GM19351 (cell line): ENCODE data around the gene WNT9B.

ENCODE experiments used
- ATAC-seq: cut with Tn5 transposase; IDR thresholded peaks from one replicate; pipeline ENCODE4 v1.9.1; 2021; ENCODE audit warnings: mild to moderate bottlenecking, moderate library complexity; ENCODE audit not compliant: unreplicated experiment

The WNT9B gene, protein sequence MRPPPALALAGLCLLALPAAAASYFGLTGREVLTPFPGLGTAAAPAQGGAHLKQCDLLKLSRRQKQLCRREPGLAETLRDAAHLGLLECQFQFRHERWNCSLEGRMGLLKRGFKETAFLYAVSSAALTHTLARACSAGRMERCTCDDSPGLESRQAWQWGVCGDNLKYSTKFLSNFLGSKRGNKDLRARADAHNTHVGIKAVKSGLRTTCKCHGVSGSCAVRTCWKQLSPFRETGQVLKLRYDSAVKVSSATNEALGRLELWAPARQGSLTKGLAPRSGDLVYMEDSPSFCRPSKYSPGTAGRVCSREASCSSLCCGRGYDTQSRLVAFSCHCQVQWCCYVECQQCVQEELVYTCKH

GRCh38 chr17:46851029-46851741 lies at the start of gene WNT9B:
Gene WNT9B, plus strand, starts transcription at chr17:46851583. Its CDS starts 56 bp downstream, at chr17:46851639.
- ATAC-seq: no peak

GRCh38 chr17:46802800-46803199 lies 48.6 kb upstream of the WNT9B start:
- no peak for ATAC-seq

DNA sequence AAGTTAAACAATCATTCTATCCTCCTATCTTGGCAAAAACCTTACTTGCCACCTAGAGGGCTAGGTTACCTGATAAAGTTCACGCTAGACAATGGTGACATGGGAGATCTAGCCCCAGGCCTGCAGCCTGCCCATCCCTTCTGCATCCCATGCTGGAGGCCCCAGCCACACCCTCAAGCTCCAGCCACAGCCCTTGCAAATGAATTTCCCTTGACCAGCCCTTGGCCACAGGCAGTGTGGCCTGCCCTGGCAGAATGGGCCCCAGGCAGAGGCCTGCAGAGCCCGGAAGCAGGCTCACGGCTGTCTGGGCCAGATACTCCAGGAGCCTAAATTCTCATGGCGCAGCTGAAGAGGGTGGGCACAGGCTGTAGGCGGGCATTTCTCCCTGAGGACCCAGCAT lies 47.8 kb upstream of the WNT9B start:
- ATAC-seq: no peak

- ATAC-seq: no peak
These were observed 45.6 kb upstream of the WNT9B start for GRCh38 chr17:46805771-46806170.

DNA sequence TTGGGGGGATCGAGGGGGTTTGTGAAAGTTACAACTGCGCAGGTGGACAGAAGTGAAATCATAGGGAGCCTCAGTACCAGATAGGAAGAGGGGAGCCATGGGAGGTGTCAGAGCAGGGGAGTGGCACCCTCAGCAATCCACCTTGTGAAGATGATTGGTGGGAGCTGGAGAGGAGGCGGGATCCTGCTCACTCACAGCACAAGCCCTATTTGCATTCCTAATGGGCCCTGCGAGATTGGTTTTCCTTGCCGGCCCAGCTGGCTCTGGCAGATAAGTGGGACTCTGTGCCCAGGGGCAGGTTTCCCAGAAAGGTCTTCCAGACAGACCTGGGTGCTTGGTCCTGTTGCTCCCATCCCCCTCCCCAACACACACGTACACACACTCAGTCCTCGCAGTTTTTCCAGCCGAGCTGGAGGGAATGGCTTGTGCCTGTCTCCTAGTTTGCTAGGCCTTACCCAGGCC lies 42.2 kb upstream of the WNT9B start:
- ATAC-seq: no peak

GRCh38 chr17:46810837-46811236 lies 40.5 kb upstream of the WNT9B start:
- no peak for ATAC-seq

GRCh38 chr17:46811978-46812583 lies 39.3 kb upstream of the WNT9B start:
- no peak for ATAC-seq

GRCh38 chr17:46812624-46813318 lies 38.6 kb upstream of the WNT9B start:
- ATAC-seq: no peak

GRCh38 chr17:46813920-46814319 lies 37.5 kb upstream of the WNT9B start:
- ATAC-seq: no peak

DNA sequence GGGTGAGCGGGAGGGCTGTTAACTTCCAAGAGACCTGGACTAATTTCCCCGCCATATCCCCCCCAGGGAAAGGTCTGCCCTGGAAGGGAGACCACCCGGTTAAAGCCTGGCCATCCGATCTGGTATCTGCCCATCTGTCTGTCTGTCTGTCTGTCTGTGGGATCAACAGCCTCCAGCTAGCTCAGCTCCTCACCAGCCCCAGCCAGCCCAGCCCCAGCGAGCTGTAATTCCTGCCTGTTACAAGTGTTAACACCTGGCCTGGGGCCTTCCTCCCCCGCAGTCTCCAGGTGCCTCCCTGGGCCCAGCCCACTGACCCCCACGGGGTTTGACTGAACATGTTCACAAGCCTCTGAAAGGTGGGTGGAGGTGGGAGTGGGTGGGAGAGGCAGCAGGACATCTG lies 36.9 kb upstream of the WNT9B start:
- ATAC-seq: no peak

GRCh38 chr17:46815474-46816353 lies 35.7 kb upstream of the WNT9B start:
- ATAC-seq: no peak

DNA sequence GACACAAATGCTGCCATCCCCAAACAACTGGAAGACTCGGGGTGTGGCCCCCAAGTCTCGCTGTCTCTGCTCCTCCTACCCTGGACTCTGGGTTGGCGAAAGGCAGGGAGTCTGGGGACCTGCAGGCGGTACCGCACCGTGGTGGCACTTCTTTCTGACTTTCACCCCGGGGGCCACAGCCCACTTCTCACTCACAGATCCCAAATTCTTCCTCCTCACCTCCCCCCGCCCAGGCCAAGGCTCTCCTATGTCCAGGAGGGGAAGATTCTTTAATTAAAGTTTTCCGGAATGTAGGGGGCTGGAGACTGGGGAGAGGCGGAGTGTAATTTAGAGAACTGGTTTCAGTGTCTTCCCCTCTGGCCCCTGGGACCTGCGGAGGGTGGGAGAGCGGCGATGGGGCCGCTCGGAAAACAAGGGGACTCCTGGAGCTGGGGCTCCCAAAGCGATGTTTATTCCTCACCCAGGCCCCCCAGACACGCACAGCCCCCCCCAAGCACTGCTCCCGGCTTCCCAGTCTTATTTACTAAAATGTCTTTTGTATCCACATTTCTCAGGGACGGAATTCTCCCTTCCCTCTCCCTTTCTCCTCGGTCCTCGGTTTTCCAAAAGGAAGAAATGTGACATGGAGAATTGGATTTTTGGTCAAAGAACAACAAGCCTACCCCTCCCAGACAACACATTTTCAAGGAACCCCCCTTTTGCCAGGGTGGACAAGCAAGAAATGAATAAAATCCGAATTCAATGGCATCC lies 34.1 kb upstream of the WNT9B start:
- ATAC-seq: no peak

GRCh38 chr17:46817901-46818209 lies 33.5 kb upstream of the WNT9B start:
- no peak for ATAC-seq

DNA sequence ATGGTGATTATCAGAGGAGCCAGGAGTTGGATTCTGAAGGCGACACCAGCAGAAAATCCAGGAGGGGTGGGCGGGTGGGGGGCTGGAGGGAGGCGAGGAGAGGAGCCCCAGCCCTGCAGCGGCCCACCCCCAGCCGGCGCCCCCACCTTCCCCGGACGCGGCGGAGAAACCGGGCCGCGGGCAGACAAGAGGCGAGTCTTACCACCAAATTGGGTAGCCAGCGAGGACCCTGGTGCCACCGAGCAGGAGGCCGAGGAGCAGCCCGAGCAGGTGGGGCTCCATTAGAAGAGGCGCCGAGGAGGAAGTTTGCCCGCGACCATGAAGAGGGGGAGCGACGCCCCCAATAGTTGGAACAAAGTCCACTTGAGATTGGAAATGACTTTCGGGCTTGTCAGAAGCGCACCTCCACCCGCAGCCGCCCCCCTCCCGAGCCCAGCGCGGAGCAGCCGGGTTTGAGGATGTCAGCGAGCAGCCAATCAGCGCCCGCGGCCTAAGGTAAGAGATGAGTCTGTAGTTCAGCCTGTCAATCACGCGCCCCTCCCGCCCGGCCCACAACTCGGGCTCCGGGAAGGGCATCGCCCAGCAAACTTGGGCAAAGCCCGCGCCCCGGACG lies 33.0 kb upstream of the WNT9B start, which contains the start of gene WNT3:
Gene WNT3, minus strand, starts transcription at position 377 of the 613 bp plus-strand sequence. Its CDS starts 95 bp downstream, at position 282.
- no peak for ATAC-seq

GRCh38 chr17:46818929-46819859 lies 32.2 kb upstream of the WNT9B start:
- no peak for ATAC-seq

DNA sequence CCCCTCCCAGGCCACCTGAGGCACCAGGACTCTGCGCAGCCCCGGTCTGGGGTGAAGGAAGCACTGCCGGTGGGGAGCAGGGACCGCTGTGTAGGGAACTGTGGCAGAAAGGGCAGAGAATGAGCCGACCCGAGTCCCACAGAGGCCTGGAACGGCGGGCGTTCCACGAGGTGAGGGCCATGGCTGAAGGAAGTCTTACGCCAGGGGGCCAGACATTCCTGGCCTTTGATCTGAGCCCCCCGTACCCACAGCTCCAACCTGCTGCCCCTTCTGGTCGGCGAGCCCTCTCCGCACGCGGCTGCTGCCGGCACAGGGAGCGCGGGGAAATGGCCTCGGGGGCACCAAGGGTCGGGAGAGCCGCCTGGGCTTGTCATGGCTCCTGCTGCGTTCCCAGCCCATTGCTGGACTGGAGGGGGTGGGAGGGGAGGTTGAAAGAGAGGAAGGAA lies 31.5 kb upstream of the WNT9B start:
- ATAC-seq: no peak

- ATAC-seq: no peak
These were observed 30.6 kb upstream of the WNT9B start for GRCh38 chr17:46820592-46821450.
